HG02981 (cell line): ENCODE measurements around the gene AOC3.
"Not testable (repeated sequence)": the region's sequence is repeated elsewhere in the genome, so short reads cannot be mapped to it uniquely, and the experiment has no call there.

Experiments
- ATAC-seq: cut with Tn5 transposase; IDR thresholded peaks from one replicate; pipeline ENCODE4 v1.9.1; 2021; ENCODE audit warnings: mild to moderate bottlenecking, moderate library complexity; ENCODE audit not compliant: unreplicated experiment

The AOC3 gene

DNA sequence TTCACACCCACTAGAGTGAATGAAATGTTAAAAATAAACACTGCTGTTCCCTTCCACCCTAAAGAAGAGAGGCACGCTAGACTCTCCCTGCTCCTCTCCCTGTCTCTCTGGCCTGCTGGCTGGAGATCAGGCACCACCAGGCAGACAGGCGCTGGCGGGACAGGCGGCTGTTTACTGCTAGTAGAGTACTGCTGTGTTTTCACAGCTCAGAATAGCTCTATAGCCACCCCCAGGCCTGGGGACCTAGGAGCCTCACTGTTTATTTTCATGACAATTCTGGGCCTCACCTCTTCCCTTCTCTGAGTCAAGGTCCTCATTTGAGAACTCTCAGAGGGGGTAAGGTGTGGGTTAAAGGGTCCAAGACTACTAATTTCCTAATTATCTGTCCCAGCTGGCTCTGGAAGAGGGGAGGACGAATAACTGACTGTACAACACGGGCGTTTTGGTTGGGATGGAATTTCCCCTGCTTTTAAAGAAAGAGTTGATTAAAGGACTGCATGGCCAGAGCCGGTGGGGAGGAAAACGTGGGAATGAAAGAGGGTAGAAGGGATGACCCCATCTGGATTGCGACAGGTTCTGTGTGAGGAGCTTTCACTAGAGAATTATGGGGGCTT lies 40.6 kb downstream of the AOC3 start:
- ATAC-seq = no peak

- ATAC-seq = no peak
Observed at GRCh38 chr17:42893359-42893758, 42.4 kb downstream of the AOC3 start.

DNA sequence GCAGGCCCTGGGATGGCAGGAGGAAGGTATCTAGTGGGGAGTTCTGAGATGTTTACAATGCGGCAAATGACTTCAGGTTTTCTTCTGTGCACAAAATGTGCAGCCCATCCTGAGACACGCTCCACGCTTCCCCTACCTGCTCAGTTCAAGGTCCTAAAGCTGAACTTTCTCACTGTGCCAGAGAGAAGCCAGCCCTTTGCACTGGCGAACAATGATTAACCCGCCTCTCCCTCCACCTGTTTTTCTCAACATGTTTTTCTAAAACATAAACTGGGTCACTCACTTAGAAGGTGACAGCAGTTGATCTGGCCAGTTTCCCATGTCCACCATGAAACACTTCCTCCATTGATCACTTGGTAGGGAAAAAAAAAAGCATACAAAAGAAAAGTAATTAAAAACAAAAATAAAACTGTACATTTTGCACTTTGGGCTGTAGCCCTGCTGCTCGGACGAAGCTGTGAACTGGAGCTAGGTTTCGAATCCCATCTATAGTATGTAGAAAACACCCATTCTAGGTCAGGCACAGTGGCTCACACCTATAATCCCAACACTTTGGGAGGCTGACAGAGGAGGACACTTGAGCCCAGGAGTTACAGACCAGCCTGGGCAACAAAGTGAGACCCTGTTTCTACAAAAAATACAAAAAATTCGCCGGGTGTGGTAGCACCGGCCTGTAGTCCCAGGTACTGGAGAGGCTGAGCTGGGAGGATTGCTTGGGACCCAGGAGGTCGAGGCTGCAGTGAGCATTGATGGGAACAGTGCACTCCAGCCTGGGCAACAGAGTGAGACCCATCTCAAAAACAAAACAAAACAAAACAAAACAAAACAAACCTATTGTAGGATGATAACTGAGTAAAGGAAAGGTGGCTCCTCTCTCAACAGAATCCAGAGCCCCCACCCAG lies 43.5 kb downstream of the AOC3 start:
- no peak for ATAC-seq

- ATAC-seq = no peak
Observed at GRCh38 chr17:42895185-42895555, 44.2 kb downstream of the AOC3 start.

GRCh38 chr17:42898147-42898811 lies 47.3 kb downstream of the AOC3 start:
- ATAC-seq = no peak

GRCh38 chr17:42899981-42900380 lies 49.0 kb downstream of the AOC3 start:
- not testable (repeated sequence) for ATAC-seq

DNA sequence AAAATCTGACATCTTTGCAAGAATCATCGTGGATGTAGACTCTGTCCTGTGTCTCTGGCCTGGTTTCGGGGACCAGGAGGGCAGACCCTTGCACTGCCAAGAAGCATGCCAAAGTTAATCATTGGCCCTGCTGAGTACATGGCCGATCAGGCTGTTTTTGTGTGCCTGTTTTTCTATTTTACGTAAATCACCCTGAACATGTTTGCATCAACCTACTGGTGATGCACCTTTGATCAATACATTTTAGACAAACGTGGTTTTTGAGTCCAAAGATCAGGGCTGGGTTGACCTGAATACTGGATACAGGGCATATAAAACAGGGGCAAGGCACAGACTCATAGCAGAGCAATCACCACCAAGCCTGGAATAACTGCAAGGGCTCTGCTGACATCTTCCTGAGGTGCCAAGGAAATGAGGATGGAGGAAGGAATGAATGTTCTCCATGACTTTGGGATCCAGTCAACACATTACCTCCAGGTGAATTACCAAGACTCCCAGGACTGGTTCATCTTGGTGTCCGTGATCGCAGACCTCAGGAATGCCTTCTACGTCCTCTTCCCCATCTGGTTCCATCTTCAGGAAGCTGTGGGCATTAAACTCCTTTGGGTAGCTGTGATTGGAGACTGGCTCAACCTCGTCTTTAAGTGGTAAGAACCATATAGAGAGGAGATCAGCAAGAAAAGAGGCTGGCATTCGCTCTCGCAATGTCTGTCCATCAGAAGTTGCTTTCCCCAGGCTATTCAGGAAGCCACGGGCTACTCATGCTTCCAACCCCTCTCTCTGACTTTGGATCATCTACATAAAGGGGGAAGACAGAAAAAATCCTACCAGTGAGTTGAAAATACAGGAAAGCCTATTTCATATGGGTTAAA lies 49.7 kb downstream of the AOC3 start, which contains the start of gene G6PC1:
TSS of gene G6PC1 (plus strand) at position 340 of the 872 bp plus-strand sequence. CDS start at position 418, 78 bp downstream.
- no peak for ATAC-seq

DNA sequence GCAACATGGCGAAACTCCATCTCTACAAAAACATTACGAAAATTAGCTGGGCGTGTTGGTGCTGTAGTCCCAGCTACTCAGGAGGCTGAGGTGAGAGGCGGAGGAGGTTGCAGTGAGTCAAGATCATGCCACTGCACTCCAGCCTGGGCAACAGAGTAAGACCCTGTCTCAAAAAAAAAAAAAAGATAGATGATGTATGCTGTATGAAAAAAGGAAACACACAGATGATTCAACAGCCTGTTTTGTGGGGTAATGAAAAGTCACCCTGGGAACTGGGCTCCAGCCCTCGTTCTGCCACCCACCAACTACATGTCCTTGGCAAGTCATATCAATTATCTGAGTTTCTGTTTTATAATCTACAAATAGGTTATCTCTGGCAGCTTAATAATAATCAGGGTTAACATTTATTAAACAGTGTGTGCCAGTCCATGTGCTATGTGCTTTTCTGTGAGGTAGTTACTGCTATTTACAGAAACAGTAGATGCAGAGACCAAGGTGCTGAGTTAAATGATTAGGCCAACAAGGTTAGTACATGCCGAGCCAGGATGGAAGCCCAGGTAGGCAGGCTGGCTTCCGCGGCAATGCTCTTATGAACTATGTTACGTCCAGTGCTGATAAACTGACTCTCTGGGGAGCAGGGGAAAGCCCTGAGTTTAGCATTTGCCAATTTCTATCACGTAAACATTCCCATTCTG lies 50.7 kb downstream of the AOC3 start:
- ATAC-seq = no peak

DNA sequence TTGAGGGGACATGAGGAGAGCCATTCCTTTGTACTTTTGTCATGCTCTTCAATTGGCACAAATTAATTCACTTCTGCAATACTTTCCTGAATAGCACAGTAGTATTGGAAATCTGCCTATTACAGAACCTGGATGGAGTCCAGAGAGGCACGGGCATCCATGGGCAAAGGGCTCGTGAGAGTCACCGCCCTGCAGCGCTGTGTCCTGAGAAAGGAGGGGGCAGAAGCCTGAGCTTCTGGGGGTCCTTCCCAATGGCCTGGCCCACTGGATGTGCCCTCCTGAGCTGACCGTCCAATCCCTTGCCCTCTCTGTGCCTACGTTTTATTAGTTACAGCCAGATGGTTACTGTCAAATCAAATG lies 53.1 kb downstream of the AOC3 start:
- ATAC-seq = no peak

- no peak for ATAC-seq
Observed at GRCh38 chr17:42906772-42907446, 55.9 kb downstream of the AOC3 start.
